Stimulated activated CD8-positive, alpha-beta memory T cell treated with anti-CD3 and anti-CD28 coated beads, Interleukin-12 subunit alpha, Interleukin-12 subunit beta, amount 100 ng/mL, for 24 hours (primary cell): ENCODE results near the gene IL15RA.
"Not testable (repeated sequence)": the region's sequence is repeated elsewhere in the genome, so short reads cannot be mapped to it uniquely, and the experiment has no call there.

Experiments used
- DNase-seq: peaks from one replicate; pipeline ENCODE4 v3.0.0-alpha.2; 2020; ENCODE audit errors: extremely low read depth

The IL15RA gene

GRCh38 chr10:5927306-5927705 lies 50.0 kb downstream of the IL15RA start:
- DNase-seq = no peak

DNA sequence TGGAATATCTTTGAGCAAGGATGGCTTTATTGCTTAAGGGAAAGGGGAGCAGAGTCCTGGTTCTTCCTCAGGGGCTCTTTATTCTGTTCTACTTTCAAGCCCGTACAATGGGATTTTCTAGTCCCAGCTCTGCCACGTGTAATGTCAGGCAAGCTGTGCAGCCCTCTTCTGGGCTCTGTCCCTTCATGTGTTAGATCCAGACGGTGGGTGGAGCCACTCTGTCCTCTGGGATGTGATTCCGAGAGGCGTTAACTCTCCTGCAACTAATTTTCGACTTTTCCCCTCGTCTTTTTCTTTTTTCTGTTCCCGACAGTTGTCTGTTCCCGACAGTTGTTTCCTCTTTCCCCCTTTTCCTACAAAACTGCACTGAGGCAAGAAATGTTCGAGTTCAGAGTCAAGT lies 52.5 kb downstream of the IL15RA start:
- no peak for DNase-seq

- no peak for DNase-seq
These were observed 55.6 kb downstream of the IL15RA start for GRCh38 chr10:5921746-5922145.

DNA sequence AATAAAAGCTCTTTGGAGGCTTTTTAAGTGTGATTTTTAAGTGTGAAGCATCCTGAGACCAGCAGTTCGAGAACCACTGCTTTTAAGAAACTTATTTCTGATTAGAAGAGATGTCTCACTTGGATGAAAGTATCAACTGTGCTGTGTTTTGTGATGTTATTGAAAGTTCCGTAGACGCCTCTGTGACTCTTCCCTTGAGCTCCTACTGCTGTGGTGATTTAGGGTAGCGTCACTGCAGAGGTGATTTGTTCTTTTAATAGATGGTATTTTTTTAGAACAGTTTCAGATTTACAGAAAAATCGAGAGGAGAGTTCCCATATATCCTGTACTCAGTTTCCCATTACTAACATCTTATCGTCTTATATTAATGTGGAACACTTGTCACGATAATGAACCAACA lies 57.8 kb downstream of the IL15RA start:
- no peak for DNase-seq

DNA sequence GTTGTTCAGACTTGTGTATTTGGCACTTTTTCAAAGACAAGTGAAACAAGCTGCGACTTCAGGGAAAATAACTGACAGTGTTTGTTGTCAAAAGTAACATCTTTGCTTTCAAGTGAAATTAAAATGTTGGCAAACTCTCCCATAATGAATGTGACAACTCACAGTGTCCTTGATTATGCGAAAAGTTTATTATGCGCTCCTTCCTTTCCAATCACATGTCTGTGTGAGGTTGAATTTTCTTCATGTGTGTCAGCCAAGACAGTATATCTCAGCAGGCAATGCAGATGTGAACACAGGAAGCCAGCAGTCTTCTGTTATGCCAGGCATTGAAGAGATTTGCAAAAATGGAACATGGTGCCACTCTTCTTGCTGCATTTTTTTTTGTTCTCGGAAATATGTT lies 58.6 kb downstream of the IL15RA start:
- DNase-seq = no peak

- no peak for DNase-seq
These were observed 60.0 kb downstream of the IL15RA start for GRCh38 chr10:5917305-5917704.

GRCh38 chr10:5915451-5915850 lies 61.9 kb downstream of the IL15RA start:
- DNase-seq = no peak

GRCh38 chr10:5913736-5914135 lies 63.6 kb downstream of the IL15RA start:
- no peak for DNase-seq

- no peak for DNase-seq
These were observed 65.7 kb downstream of the IL15RA start for GRCh38 chr10:5911670-5912069.

GRCh38 chr10:5910323-5911100 lies 66.8 kb downstream of the IL15RA start:
- no peak for DNase-seq

DNA sequence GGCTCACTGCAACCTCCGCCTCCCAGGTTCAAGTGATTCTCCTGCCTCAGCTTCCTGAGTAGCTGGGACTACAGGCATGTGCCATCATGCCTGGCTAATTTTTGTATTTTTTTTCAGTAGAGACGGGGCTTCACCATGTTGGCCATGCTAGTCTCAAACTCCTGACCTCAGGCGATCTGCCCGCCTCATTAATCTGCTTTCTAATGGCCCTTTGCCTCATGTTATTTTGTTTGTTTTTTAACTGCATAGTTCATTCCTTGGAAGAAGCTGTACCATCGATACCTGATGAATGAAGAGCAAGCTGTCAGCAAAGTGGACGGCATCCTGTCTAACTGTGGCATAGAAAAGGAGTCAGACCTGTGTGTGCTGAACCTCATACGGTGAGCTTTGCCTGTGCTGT lies 68.7 kb downstream of the IL15RA start:
- not testable (repeated sequence) for DNase-seq

DNA sequence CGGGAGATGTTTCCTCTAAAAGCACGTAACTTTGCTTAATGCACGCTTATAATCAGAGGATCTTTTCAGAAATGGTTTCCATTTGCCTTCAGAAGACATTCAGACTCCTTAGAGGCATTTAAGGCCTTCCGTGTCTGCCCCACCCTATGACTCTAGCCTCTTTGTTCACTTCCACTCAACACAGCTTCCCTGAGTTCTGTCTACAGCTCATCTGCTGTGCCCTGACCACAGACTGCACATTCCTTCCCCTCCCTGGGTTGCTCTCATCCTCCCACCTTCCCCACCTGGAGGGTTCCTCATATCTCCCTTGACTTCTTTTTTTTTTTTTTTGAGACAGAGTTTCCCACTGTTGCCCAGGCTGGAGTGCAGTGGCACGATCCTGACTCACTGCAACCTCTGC lies 70.7 kb downstream of the IL15RA start:
- no peak for DNase-seq

DNA sequence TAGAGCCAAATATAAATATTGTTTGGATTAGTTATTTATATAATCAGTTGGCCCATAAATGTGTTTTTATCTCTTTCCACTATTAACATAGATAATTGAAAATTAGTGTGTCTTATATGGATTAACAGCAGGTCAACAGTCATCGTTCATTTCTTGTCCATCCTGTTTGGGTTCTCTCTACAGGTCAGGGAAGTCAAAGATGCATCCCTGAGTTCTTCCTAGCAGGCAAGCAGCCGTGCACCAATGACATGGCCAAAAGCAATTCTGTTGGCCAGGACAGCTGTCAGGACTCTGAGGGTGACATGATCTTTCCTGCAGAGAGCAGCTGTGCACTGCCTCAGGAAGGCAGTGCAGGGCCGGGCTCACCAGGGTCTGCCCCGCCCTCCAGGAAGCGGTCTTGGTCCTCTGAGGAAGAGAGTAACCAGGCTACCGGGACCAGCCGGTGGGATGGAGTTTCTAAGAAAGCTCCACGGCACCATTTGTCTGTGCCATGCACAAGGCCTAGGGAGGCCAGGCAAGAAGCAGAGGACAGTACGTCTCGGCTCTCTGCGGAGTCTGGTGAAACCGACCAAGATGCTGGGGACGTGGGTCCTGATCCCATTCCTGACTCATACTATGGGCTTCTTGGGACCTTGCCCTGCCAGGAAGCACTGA lies 71.4 kb downstream of the IL15RA start:
- DNase-seq = no peak

- DNase-seq = no peak
These were observed 73.1 kb downstream of the IL15RA start for GRCh38 chr10:5904227-5904626.

DNA sequence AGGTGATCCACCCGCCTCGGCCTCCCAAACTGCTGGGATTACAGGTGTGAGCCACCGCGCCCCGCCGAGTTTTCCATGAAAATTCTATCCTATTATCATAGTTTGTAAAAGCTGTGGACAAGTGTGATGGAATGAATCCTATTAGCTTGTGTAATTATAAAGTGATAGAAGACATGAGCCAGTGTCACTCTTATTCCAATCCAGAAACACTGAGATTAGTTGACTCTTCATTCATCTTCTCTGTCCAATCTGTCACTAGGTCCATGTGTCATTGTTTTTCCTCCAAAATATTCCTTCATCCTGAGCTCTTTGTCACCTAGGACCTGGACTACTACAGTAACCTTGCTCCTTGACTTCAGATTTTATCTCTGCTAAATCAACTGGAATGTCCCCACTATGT lies 73.8 kb downstream of the IL15RA start:
- DNase-seq = no peak

DNA sequence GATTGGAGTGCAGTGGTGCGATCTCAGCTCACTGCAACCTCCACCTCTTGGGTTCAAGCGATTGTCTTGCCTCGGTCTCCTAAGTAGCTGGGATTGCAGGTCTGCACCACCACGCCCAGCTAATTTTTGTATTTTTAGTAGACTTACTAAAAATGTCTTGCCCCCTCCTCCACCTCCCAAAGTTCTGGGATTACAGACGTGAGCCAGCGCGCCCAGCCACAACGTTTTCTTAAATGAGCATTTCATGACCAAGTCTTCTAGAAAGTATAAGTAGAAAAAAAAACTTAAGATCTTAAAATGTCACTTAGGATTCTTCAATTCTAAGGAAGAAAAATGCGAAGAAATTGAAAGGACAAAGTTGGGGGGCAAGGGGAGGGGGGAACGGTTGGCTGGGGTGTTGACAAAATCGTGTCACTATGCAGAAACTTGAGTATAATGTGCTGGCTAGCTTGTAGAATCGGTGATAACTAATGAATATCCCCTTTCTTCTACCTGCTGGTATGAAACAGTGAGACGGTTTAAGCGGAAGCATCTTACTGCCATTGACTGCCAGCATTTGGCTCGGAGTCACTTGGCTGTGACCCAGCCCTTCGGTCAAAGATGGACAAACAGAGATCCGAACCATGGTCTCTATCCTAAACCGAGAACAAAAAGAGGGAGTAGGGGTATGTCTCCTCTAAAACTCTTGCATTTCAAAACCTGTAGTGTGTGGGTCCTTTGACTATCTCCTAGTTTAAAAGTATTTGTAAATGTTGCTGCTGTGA lies 74.7 kb downstream of the IL15RA start:
- DNase-seq = no peak
